Panc1 (cell line): ENCODE data around the gene TRIM10.

ENCODE experiments used
- CTCF ChIP-seq: fragments of 450-650 bp; IDR thresholded peaks from 2 replicates; pipeline ENCODE4 v1.5.1; 2017; ENCODE audit warnings: mild to moderate bottlenecking
- POLR2AphosphoS5 ChIP-seq: IDR thresholded peaks from 2 replicates; pipeline ENCODE4 v1.6.1; 2012; ENCODE audit warnings: mild to moderate bottlenecking, low read depth, low read length, moderate library complexity
- REST ChIP-seq, 2 experiments: IDR thresholded peaks; 2 replicates each; pipeline ENCODE4 v1.6.1; 2011 to 2012; ENCODE audit warnings: low read depth in 2 of 2, control low read depth in 1 of 2, low read length in 1 of 2, mild to moderate bottlenecking in 1 of 2, moderate library complexity in 1 of 2; ENCODE audit not compliant: insufficient read depth in 1 of 2

GRCh38 chr6:30156774-30157173 is 4.2 kb downstream of the TRIM10 start:
- TF ChIP-seq CTCF, result no peak
- no peak for TF ChIP-seq REST (IDR thresholded peaks at IDR 0.05; ENCODE audit: insufficient read depth in 1 of 2, low read depth in 2 of 2, low read length in 1 of 2)
- TF ChIP-seq POLR2AphosphoS5, result no peak
